ENCODE results near the gene SERP2. TPM values are rescaled to one million over a fixed set of nuclear protein-coding genes. Genes with fewer than 3 reads are reported as not detected.

SERP2 gene
- total RNA-seq, 1 experiment from 2014 or later, result not detected

GRCh38 chr13:44346534-44346933 lies 27.1 kb upstream of the SERP2 start:
- no peak for DNase-seq
- H3K36me3 Mint-ChIP-seq (ENCODE audit: insufficient read depth, unreplicated experiment), result no peaks in the 10 kb centered on the region
- no peaks in the 10 kb centered on the region for H3K27me3 Mint-ChIP-seq (ENCODE audit: unreplicated experiment)
- H3K4me3 Mint-ChIP-seq (ENCODE audit: low read depth, unreplicated experiment), result no peak overlapping the region
- CTCF ChIA-PET, result no interaction called here
- no peak for TF ChIP-seq CTCF (IDR thresholded peaks at IDR 0.05; ENCODE audit: unreplicated experiment)
- no TSS peak for BruUV-seq (replicated peaks)
- intact Hi-C loops (cut with micrococcal nuclease; ENCODE audit: unreplicated experiment), result no loop called here
- H3K9me3 Mint-ChIP-seq (ENCODE audit: low read depth, unreplicated experiment), result no peaks in the 10 kb centered on the region
- H3K27ac Mint-ChIP-seq (ENCODE audit: unreplicated experiment), result no peak overlapping the region
- no peaks in the 10 kb centered on the region for H3K4me1 Mint-ChIP-seq (ENCODE audit: low read depth, unreplicated experiment)

- Mint-ChIP-seq H3K4me3 (ENCODE audit: low read depth, unreplicated experiment) (no peak overlapping the region), H3K9me3 (ENCODE audit: low read depth, unreplicated experiment) (no peaks in the 10 kb centered on the region), H3K4me1 (ENCODE audit: low read depth, unreplicated experiment) (no peaks in the 10 kb centered on the region), H3K27me3 (ENCODE audit: unreplicated experiment) (no peaks in the 10 kb centered on the region), H3K27ac (ENCODE audit: unreplicated experiment) (no peak overlapping the region), H3K36me3 (ENCODE audit: insufficient read depth, unreplicated experiment) (no peaks in the 10 kb centered on the region)
- no peak for DNase-seq
- TF ChIP-seq CTCF (IDR thresholded peaks at IDR 0.05; ENCODE audit: unreplicated experiment), result no peak
- intact Hi-C loops (cut with micrococcal nuclease; ENCODE audit: unreplicated experiment), result no loop called here
- CTCF ChIA-PET, result no interaction called here
- BruUV-seq (replicated peaks), result no TSS peak
Observed at GRCh38 chr13:44347301-44347700, 26.3 kb upstream of the SERP2 start.

- no peak for TF ChIP-seq CTCF (IDR thresholded peaks at IDR 0.05; ENCODE audit: unreplicated experiment)
- no peaks in the 10 kb centered on the region for H3K27me3 Mint-ChIP-seq (ENCODE audit: unreplicated experiment)
- intact Hi-C loops (cut with micrococcal nuclease; ENCODE audit: unreplicated experiment), result no loop called here
- no peak for DNase-seq
- H3K9me3 Mint-ChIP-seq (ENCODE audit: low read depth, unreplicated experiment), result no peaks in the 10 kb centered on the region
- no TSS peak for BruUV-seq (replicated peaks)
- CTCF ChIA-PET, result no interaction called here
- no peaks in the 10 kb centered on the region for H3K36me3 Mint-ChIP-seq (ENCODE audit: insufficient read depth, unreplicated experiment)
- H3K27ac Mint-ChIP-seq (ENCODE audit: unreplicated experiment), result no peak overlapping the region
- no peaks in the 10 kb centered on the region for H3K4me1 Mint-ChIP-seq (ENCODE audit: low read depth, unreplicated experiment)
- no peak overlapping the region for H3K4me3 Mint-ChIP-seq (ENCODE audit: low read depth, unreplicated experiment)
Observed at GRCh38 chr13:44347949-44348348, 25.7 kb upstream of the SERP2 start.

- Mint-ChIP-seq H3K36me3 (ENCODE audit: insufficient read depth, unreplicated experiment) (no peaks in the 10 kb centered on the region), H3K4me3 (ENCODE audit: low read depth, unreplicated experiment) (no peak overlapping the region), H3K9me3 (ENCODE audit: low read depth, unreplicated experiment) (no peaks in the 10 kb centered on the region), H3K27me3 (ENCODE audit: unreplicated experiment) (no peaks in the 10 kb centered on the region), H3K27ac (ENCODE audit: unreplicated experiment) (no peak overlapping the region), H3K4me1 (ENCODE audit: low read depth, unreplicated experiment) (peaks cover 7% of the 10 kb centered on the region)
- no TSS peak for BruUV-seq (replicated peaks)
- TF ChIP-seq CTCF (IDR thresholded peaks at IDR 0.05; ENCODE audit: unreplicated experiment), result no peak
- CTCF ChIA-PET, result no interaction called here
- intact Hi-C loops (cut with micrococcal nuclease; ENCODE audit: unreplicated experiment), result no loop called here
- no peak for DNase-seq
Observed at GRCh38 chr13:44350775-44351504, 22.7 kb upstream of the SERP2 start.
